Measurements from ENCODE around the gene ZNF732. TPM values are rescaled to one million over a fixed set of nuclear protein-coding genes. Genes with fewer than 3 reads are reported as not detected.

The ZNF732 gene
- total and polyA plus RNA-seq, 9 of the 15 experiments (the other 6 are each of a cell fraction or from before 2014, with no cell fraction given): 0.06 to 0.36 (median 0.15) TPM; not detected in 1

DNA sequence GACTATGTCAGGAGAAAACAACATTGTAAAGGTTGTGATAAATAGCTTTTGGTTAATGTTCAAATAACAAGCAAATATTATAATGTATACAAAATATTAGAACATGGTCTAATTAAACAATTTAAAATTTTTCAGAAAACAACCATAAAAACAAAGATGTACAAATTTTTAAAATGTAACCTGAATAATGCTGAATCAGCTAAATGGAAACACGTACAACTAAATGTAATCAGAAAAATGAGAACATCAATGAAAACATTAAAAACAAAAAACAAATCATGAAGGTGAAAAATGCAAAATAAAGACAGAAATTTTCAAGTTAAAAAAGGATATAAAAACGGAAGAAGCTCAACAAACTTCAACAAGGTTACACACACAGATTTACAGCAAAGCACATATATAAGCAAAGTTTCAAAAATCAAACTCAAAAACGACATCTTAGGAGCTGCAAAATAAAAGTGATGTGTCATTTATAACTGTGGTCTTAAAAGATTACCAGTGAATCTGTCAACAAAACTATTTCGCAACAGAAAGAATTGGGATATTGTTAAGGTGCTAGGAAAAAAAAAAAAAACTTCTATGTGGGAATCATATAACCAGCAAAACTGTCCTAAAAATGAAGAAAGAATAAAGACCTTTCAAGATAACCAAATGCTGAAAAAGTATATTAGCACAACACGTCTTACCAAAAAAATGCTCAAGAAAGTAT, 31.8 kb downstream of the ZNF732 start:
- no peak for DNase-seq (ENCODE audit: extremely low read depth in 1 of 4, low spot score in 3 of 4)
- no peak overlapping the region for H3K27ac ChIP-seq (ENCODE audit: extremely low read depth, low read depth, low read length)
- no peak for ATAC-seq
- H3K9ac ChIP-seq (ENCODE audit: insufficient read depth in 1 of 2, low read depth in 2 of 2, low read length in 2 of 2): no peak overlapping the region
- BruUV-seq (replicated peaks): no TSS peak
- ChIA-PET CTCF (ENCODE audit: low intra/inter-chr PET ratio) (no interaction called here), POLR2A (no interaction called here)
- H3K4me1 ChIP-seq (replicated peaks in 1 of 2; ENCODE audit: control insufficient read depth in 2 of 2, insufficient read depth in 2 of 2, low read length in 2 of 2): no peaks in the 10 kb centered on the region
- peaks cover 3% of the 10 kb centered on the region for H3K9me3 ChIP-seq (replicated peaks; ENCODE audit: control insufficient read depth, insufficient read depth, low read depth, low read length)
- no peak for FAIRE-seq
- intact Hi-C loops (cut with micrococcal nuclease) (no loop called here), in situ Hi-C loops (cut with MboI) (no loop called here)
- H2AFZ ChIP-seq (ENCODE audit: low read depth, low read length): no peak overlapping the region
- H3K27me3 ChIP-seq (ENCODE audit: control insufficient read depth in 2 of 2, insufficient read depth in 2 of 2, low read length in 2 of 2): no peaks in the 10 kb centered on the region
- no peaks in the 10 kb centered on the region for H4K20me1 ChIP-seq (replicated peaks; ENCODE audit: control insufficient read depth, insufficient read depth, low read length)
- H3K9me1 ChIP-seq (ENCODE audit: control insufficient read depth, insufficient read depth, low read length): no peaks in the 10 kb centered on the region
- no peaks in the 10 kb centered on the region for H3K79me2 ChIP-seq (ENCODE audit: control insufficient read depth, insufficient read depth, low read length)
- 4% methylated on average over 5 of the region's 5 CpGs for WGBS (ENCODE audit: insufficient coverage, low coverage, missing lambda C conversion rate)
- no peak overlapping the region for H3K4me3 ChIP-seq
- no peaks in the 10 kb centered on the region for H3K36me3 ChIP-seq (ENCODE audit: control insufficient read depth, insufficient read depth, low read length)
- no peak overlapping the region for H3K4me2 ChIP-seq (ENCODE audit: insufficient read depth, low read length)
- TF ChIP-seq ZBTB1 (CRISPR knock-in tag; IDR thresholded peaks at IDR 0.05; ENCODE audit: borderline replicate concordance, low read depth) (no peak), ETV6 (IDR thresholded peaks at IDR 0.05; ENCODE audit: borderline replicate concordance in 1 of 2, low read depth in 2 of 2, low read length in 1 of 2) (no peak), ETV6 (CRISPR knock-in tag; IDR thresholded peaks at IDR 0.05; ENCODE audit: borderline replicate concordance) (no peak), PCBP1 (IDR thresholded peaks at IDR 0.05; ENCODE audit: low read depth, low read length, poor library complexity, severe bottlenecking) (no peak), SRSF9 (IDR thresholded peaks at IDR 0.05; ENCODE audit: borderline replicate concordance, low read depth, low read length) (no peak), ZNF695 (CRISPR knock-in tag; IDR thresholded peaks at IDR 0.05) (no peak), ASH1L (IDR thresholded peaks at IDR 0.05; ENCODE audit: borderline replicate concordance, low read depth, partially characterized antibody) (no peak), RFX7 (CRISPR knock-in tag; IDR thresholded peaks at IDR 0.05) (no peak)
- TF ChIP-seq, protein P1, sequence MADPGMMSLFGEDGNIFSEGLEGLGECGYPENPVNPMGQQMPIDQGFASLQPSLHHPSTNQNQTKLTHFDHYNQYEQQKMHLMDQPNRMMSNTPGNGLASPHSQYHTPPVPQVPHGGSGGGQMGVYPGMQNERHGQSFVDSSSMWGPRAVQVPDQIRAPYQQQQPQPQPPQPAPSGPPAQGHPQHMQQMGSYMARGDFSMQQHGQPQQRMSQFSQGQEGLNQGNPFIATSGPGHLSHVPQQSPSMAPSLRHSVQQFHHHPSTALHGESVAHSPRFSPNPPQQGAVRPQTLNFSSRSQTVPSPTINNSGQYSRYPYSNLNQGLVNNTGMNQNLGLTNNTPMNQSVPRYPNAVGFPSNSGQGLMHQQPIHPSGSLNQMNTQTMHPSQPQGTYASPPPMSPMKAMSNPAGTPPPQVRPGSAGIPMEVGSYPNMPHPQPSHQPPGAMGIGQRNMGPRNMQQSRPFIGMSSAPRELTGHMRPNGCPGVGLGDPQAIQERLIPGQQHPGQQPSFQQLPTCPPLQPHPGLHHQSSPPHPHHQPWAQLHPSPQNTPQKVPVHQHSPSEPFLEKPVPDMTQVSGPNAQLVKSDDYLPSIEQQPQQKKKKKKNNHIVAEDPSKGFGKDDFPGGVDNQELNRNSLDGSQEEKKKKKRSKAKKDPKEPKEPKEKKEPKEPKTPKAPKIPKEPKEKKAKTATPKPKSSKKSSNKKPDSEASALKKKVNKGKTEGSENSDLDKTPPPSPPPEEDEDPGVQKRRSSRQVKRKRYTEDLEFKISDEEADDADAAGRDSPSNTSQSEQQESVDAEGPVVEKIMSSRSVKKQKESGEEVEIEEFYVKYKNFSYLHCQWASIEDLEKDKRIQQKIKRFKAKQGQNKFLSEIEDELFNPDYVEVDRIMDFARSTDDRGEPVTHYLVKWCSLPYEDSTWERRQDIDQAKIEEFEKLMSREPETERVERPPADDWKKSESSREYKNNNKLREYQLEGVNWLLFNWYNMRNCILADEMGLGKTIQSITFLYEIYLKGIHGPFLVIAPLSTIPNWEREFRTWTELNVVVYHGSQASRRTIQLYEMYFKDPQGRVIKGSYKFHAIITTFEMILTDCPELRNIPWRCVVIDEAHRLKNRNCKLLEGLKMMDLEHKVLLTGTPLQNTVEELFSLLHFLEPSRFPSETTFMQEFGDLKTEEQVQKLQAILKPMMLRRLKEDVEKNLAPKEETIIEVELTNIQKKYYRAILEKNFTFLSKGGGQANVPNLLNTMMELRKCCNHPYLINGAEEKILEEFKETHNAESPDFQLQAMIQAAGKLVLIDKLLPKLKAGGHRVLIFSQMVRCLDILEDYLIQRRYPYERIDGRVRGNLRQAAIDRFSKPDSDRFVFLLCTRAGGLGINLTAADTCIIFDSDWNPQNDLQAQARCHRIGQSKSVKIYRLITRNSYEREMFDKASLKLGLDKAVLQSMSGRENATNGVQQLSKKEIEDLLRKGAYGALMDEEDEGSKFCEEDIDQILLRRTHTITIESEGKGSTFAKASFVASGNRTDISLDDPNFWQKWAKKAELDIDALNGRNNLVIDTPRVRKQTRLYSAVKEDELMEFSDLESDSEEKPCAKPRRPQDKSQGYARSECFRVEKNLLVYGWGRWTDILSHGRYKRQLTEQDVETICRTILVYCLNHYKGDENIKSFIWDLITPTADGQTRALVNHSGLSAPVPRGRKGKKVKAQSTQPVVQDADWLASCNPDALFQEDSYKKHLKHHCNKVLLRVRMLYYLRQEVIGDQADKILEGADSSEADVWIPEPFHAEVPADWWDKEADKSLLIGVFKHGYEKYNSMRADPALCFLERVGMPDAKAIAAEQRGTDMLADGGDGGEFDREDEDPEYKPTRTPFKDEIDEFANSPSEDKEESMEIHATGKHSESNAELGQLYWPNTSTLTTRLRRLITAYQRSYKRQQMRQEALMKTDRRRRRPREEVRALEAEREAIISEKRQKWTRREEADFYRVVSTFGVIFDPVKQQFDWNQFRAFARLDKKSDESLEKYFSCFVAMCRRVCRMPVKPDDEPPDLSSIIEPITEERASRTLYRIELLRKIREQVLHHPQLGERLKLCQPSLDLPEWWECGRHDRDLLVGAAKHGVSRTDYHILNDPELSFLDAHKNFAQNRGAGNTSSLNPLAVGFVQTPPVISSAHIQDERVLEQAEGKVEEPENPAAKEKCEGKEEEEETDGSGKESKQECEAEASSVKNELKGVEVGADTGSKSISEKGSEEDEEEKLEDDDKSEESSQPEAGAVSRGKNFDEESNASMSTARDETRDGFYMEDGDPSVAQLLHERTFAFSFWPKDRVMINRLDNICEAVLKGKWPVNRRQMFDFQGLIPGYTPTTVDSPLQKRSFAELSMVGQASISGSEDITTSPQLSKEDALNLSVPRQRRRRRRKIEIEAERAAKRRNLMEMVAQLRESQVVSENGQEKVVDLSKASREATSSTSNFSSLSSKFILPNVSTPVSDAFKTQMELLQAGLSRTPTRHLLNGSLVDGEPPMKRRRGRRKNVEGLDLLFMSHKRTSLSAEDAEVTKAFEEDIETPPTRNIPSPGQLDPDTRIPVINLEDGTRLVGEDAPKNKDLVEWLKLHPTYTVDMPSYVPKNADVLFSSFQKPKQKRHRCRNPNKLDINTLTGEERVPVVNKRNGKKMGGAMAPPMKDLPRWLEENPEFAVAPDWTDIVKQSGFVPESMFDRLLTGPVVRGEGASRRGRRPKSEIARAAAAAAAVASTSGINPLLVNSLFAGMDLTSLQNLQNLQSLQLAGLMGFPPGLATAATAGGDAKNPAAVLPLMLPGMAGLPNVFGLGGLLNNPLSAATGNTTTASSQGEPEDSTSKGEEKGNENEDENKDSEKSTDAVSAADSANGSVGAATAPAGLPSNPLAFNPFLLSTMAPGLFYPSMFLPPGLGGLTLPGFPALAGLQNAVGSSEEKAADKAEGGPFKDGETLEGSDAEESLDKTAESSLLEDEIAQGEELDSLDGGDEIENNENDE (IDR thresholded peaks at IDR 0.05; ENCODE audit: low read depth, low read length): no peak

Measured in K562 (cell line).